ENCODE results near the gene TIMP1. TPM values are rescaled to one million over a fixed set of nuclear protein-coding genes. Genes with fewer than 3 reads are reported as not detected.
A peak's percentile ranks its signal among the peaks of the same experiment; 100 is the strongest.

Gene TIMP1
- total and polyA plus RNA-seq, 12 donors = 32.8 to 826 (median 70.7) TPM

- Histone ChIP-seq H3K36me3 (no peaks in the 10 kb centered on the region), H3K4me1 (peaks cover 0 to 25% (median 9%) of the 10 kb centered on the region in 9 donors), H3K27me3 (peaks cover 0 to 4% (median 0%) of the 10 kb centered on the region in 7 donors), H3K9me3 (no peaks in the 10 kb centered on the region), H3K4me3 (no peak overlapping the region), H3K27ac (no peak overlapping the region)
- intact Hi-C loops (cut with DNase I) = loop anchor here in 2 of 10 donors (5.0 to 10.0 kb wide), 2 partner anchors 99 to 481 kb away; no protein-coding TSS in a partner anchor
- no peak for TF ChIP-seq CTCF (IDR thresholded peaks at IDR 0.05)
- ATAC-seq (no peak), DNase-seq (no peak)
- 95 to 100% methylated on average over 5 of the region's 5 CpGs for WGBS, 2 donors
These were observed 38.7 kb upstream of the TIMP1 start for GRCh38 chrX:47543496-47543895.

DNA sequence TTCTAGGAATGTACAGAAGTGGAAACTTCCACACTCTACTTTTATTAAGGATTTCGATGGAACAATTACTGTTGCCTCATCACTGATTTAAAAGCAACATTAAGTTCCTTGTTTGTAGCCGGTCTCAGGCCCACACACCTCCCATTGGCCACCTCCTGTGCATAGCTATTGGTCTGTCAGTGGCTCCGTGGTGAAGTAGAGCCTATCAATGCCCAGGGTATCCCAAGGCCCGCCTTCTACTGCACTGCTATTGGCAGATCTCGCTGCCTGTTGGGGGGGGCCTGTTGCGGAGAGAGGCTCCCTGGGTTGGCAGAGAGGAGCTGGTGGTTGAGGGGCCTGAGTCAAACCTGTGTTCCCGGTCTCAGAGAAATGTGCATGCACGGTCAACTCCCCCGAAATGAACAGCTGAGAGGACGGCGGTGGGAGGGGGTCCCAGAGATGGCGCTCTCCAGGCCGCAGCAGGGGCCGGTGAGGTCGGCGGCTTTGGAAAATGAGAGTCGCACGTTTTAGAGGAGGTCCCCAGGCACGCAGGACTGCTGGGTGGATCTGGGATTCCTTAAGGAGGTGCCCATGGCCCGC, 26.1 kb upstream of the TIMP1 start:
- ATAC-seq (peak; percentile 90 to 96 (median 95)), DNase-seq (peak; percentile 83 to 93)
- Histone ChIP-seq H3K9me3 (no peaks in the 10 kb centered on the region), H3K36me3 (no peaks in the 10 kb centered on the region), H3K27me3 (no peaks in the 10 kb centered on the region), H3K4me3 (peak overlapping the region; percentile 35 to 65 (median 60)), H3K27ac (peak overlapping the region; percentile 82 to 90 (median 88)), H3K4me1 (peaks cover 0 to 24% (median 0%) of the 10 kb centered on the region in 9 donors)
- intact Hi-C loops (cut with DNase I) = no loop called here
- WGBS, 2 donors = 1 to 2% methylated on average over 20 of the region's 20 CpGs
- no peak for TF ChIP-seq CTCF (IDR thresholded peaks at IDR 0.05)

- intact Hi-C loops (cut with DNase I) = no loop called here
- no peaks in the 10 kb centered on the region for H3K9me3 ChIP-seq
- no peak for TF ChIP-seq CTCF (IDR thresholded peaks at IDR 0.05)
These were observed 23.8 kb upstream of the TIMP1 start for GRCh38 chrX:47558436-47558835.

GRCh38 chrX:47560179-47560933, 21.9 kb upstream of the TIMP1 start:
- peak overlapping the region; percentile 55 to 99 (median 96) for H3K27ac ChIP-seq
- no peak for TF ChIP-seq CTCF (IDR thresholded peaks at IDR 0.05)
- H3K36me3 ChIP-seq = peaks cover 0 to 28% (median 3%) of the 10 kb centered on the region in 9 donors
- H3K4me3 ChIP-seq = peak overlapping the region in 9 of 10 donors; percentile 52 to 77 (median 68)
- 12 to 13% methylated on average over 15 of the region's 15 CpGs for WGBS, 2 donors
- no peak for ATAC-seq
- H3K9me3 ChIP-seq = no peaks in the 10 kb centered on the region
- H3K27me3 ChIP-seq = no peaks in the 10 kb centered on the region
- intact Hi-C loops (cut with DNase I) = loop anchor here in 8 of 10 donors (2.0 to 10.0 kb wide), 7 partner anchors 20 to 464 kb away; partner anchors contain the start of gene ELK1 (in 1 of the 8)
- peaks cover 0 to 44% (median 10%) of the 10 kb centered on the region in 9 donors for H3K4me1 ChIP-seq
- DNase-seq = no peak

More at GRCh38 chrX:47558436-47558835, 23.8 kb upstream of the TIMP1 start:
- DNase-seq = no peak
- peaks cover 0 to 9% (median 3%) of the 10 kb centered on the region in 9 donors for H3K36me3 ChIP-seq
- WGBS, 2 donors = 92 to 98% methylated on average over 3 of the region's 3 CpGs
- no peak overlapping the region for H3K27ac ChIP-seq
- no peak overlapping the region for H3K4me3 ChIP-seq
- no peaks in the 10 kb centered on the region for H3K27me3 ChIP-seq
- peaks cover 0 to 42% (median 10%) of the 10 kb centered on the region in 9 donors for H3K4me1 ChIP-seq
- ATAC-seq = no peak

All from heart right ventricle (tissue), 16 donors.